Left lung (tissue), 10 donors: ENCODE results near the gene AGBL1. TPM values are rescaled to one million over a fixed set of nuclear protein-coding genes. Genes with fewer than 3 reads are reported as not detected.

Experiments
- ATAC-seq: fragments of 200-7000 bp; cut with Tn5 transposase; one replicate; pipeline ENCODE4 v1.9.1; 2020; ENCODE audit warnings: moderate library complexity
- DNase-seq, 4 donors: peaks; one replicate each; pipeline ENCODE4 v3.0.0-alpha.2; 2013 to 2020
- H3K27ac ChIP-seq, 2 donors: fragments of 200-600 bp; sonication (generic) in 1 of 2; one replicate each; pipeline versions ENCODE4 v1.5.0 to v1.8.0; 2020 to 2021
- H3K27me3 ChIP-seq, 2 donors: fragments of 200-600 bp; sonication (generic) in 1 of 2; one replicate each; pipeline versions ENCODE4 v1.5.0 to v1.8.0; 2020 to 2021
- H3K36me3 ChIP-seq, 2 donors: fragments of 200-600 bp; sonication (generic) in 1 of 2; one replicate each; pipeline versions ENCODE4 v1.5.0 to v1.8.0; 2020 to 2021
- H3K4me1 ChIP-seq, 2 donors: fragments of 200-600 bp; one replicate each; pipeline ENCODE4 v1.8.0; 2021
- H3K4me3 ChIP-seq, 2 donors: fragments of 200-600 bp; sonication (generic) in 1 of 2; one replicate each; pipeline versions ENCODE4 v1.5.0 to v1.8.0; 2020 to 2021; ENCODE audit warnings: mild to moderate bottlenecking in 1 of 2
- H3K9me3 ChIP-seq, 2 donors: fragments of 200-600 bp; sonication (generic) in 1 of 2; one replicate each; pipeline versions ENCODE4 v1.5.0 to v1.8.0; 2020 to 2021
- intact Hi-C, 2 donors: fragments of 100-400 bp; cut with DNase I; formaldehyde crosslinking; loops; one replicate each; pipeline versions ENCODE4 v1.11.2 to v1.14.2; 2022
- polyA plus RNA-seq, 6 donors: library from polyadenylated mRNA; unstranded; fragments of 120-200 nt; gene quantifications; one replicate each; pipeline ENCODE4 v1.2.1, GENCODE V29; 2013; ENCODE audit not compliant: insufficient read length in 6 of 6
- total RNA-seq, 2 donors: library from RNA; stranded (reverse); fragmentation: NEBNext Ultra II Directional; extraction: Animal tissue kit (Norgen Biotek cat#: 25700); gene quantifications; one replicate each; pipeline ENCODE4 v1.2.1, GENCODE V29; 2021
- TF ChIP-seq, protein P1 (sequence below), 2 donors: fragments of 200-600 bp; sonication (generic) in 1 of 2; IDR thresholded peaks; one replicate each; pipeline versions ENCODE4 v1.5.0 to v1.8.0; 2021; ENCODE audit warnings: antibody characterized with exemption in 2 of 2
- donor health status: DM: no; HTN: yes; CAD: no.
- donor health status: DM: no; HTN: no; CAD: no.

AGBL1 gene
- total and polyA plus RNA-seq, 8 donors, result 0.01 to 3.3 (median 0.11) TPM; not detected in 1

DNA sequence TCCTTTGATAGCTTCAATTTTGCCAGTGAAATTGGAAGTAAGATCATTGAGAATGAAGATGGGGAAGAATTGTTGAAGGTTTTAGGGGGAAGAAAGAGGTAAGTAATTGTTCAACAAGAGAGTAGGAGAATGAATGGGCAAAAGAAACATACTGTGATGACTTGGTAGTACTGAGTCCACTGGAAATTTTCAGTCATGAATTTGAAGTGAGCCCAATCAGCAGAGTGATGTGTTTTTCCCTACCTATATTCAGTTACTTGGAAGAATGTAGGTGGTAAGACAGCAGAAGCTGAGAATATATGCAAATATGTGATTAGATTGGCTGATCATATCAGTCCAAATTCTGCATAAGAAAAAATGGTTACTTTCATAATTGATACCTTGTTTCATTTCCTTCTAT, 569.6 kb downstream of the AGBL1 start:
- Histone ChIP-seq H3K4me1 (no peaks in the 10 kb centered on the region), H3K27me3 (no peaks in the 10 kb centered on the region), H3K4me3 (no peak overlapping the region), H3K27ac (no peak overlapping the region), H3K9me3 (no peaks in the 10 kb centered on the region), H3K36me3 (no peaks in the 10 kb centered on the region)
- TF ChIP-seq, protein P1, sequence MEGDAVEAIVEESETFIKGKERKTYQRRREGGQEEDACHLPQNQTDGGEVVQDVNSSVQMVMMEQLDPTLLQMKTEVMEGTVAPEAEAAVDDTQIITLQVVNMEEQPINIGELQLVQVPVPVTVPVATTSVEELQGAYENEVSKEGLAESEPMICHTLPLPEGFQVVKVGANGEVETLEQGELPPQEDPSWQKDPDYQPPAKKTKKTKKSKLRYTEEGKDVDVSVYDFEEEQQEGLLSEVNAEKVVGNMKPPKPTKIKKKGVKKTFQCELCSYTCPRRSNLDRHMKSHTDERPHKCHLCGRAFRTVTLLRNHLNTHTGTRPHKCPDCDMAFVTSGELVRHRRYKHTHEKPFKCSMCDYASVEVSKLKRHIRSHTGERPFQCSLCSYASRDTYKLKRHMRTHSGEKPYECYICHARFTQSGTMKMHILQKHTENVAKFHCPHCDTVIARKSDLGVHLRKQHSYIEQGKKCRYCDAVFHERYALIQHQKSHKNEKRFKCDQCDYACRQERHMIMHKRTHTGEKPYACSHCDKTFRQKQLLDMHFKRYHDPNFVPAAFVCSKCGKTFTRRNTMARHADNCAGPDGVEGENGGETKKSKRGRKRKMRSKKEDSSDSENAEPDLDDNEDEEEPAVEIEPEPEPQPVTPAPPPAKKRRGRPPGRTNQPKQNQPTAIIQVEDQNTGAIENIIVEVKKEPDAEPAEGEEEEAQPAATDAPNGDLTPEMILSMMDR (IDR thresholded peaks at IDR 0.05), result no peak
- DNase-seq (no peak), ATAC-seq (no peak)
- intact Hi-C loops, result no loop called here

DNA sequence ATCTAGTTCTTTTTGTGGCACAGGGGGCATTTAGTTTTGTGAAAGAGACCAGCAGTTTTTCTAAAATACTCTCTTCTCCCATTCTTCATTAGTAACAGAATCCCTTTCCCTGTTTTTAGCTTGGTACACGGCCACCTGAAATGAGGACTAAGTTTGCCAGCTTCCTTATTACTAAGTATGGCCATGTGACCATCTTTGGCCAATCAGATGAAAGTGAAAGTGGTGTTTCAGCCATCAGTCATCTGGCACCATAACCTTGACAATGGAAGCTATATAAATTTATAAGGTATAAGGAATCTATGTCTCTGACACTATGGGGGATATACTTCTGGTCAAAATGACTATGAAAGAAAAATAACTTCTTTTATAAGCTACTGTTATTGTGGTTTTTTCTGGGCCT, 570.4 kb downstream of the AGBL1 start:
- H3K4me3 ChIP-seq, result no peak overlapping the region
- no peaks in the 10 kb centered on the region for H3K4me1 ChIP-seq
- ATAC-seq (no peak), DNase-seq (no peak)
- H3K9me3 ChIP-seq, result no peaks in the 10 kb centered on the region
- TF ChIP-seq, protein P1 (IDR thresholded peaks at IDR 0.05), result no peak
- no peak overlapping the region for H3K27ac ChIP-seq
- intact Hi-C loops, result no loop called here
- H3K36me3 ChIP-seq, result no peaks in the 10 kb centered on the region
- H3K27me3 ChIP-seq, result no peaks in the 10 kb centered on the region

DNA sequence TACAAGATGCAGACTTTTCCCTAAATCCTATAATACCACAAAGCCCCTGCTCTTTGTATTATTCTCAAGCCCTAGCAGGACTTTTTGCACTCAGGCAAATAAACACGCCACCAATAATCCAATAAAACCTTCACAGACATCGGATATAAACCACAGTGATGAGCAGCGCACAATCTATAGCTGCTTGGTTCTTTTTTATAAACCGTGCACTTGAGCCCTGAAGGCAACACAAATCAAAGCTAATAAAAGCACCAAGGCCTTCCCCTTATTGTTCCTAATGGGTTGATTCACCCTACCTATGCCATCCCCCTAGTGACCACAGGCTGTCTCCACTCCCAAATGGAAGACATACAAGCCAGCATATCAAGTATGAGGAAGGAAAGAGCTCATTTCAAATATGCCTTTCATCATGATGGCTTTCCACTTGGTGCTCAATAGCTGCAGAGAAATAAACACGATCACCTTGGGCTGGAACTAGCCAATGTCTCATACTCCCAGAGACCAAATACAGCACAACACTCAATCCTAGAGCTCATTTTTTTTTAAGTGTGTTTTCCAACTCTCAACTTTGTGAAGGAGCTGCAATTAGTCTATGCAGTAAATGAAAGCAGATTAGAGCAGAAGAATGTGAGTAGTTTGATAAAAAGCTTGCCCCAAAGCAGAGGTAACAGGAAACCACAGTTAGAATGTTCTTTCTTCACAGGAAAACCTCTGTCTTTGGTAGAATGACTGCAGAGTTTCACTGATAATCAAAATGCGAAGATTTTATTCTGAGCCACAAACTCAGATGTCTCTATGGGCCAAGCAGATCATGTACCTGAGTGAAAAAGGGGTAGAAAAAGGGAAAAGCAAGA, 573.9 kb downstream of the AGBL1 start:
- no peak for ATAC-seq
- Histone ChIP-seq H3K27me3 (no peaks in the 10 kb centered on the region), H3K36me3 (no peaks in the 10 kb centered on the region), H3K9me3 (no peaks in the 10 kb centered on the region), H3K4me3 (no peak overlapping the region), H3K27ac (no peak overlapping the region), H3K4me1 (no peaks in the 10 kb centered on the region)
- intact Hi-C loops, result no loop called here
- TF ChIP-seq, protein P1 (IDR thresholded peaks at IDR 0.05), result no peak
- DNase-seq, result no peak

DNA sequence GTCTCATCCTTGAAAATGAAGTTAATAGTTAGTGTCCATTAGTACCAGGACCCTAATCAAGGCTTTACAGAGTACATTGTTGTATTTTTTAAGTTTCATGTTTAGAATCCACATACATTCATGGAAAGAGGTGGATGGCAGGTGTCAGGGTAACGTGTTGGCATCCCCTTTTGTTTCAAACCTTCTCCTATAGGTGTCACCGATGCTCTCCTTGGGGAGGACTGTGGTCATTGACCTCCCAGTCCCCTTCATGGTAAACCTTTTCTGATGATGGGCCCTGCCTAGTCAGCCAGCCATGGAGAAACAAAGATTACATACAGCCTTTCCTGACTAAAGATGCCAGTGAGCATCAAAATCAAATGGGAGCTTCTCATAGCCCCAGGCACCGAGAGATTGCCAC, 574.8 kb downstream of the AGBL1 start:
- H3K4me1 ChIP-seq, result no peaks in the 10 kb centered on the region
- TF ChIP-seq, protein P1 (IDR thresholded peaks at IDR 0.05), result no peak
- intact Hi-C loops, result no loop called here
- DNase-seq, result no peak
- no peak overlapping the region for H3K27ac ChIP-seq
- no peaks in the 10 kb centered on the region for H3K27me3 ChIP-seq
- H3K9me3 ChIP-seq, result no peaks in the 10 kb centered on the region
- no peak overlapping the region for H3K4me3 ChIP-seq
- no peaks in the 10 kb centered on the region for H3K36me3 ChIP-seq
- ATAC-seq, result no peak

DNA sequence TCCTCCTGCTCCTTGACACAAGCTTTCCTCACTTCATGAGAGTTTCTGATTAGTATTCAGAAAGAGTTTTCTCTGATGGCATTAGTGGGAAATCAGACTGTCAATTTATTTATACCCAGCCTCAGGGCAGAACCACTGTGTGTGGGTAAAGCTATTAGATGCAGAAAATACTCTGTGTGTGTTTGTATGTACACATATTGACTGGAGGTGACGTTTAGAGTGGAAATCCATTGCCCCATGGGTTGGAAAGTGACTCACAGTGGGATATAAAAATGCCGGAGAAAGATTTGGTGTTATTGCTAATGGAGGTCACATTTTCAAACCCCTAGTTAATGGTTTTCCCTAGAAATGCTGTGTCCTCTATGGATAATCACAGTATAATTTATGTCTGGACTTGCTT, 577.6 kb downstream of the AGBL1 start:
- no peaks in the 10 kb centered on the region for H3K9me3 ChIP-seq
- intact Hi-C loops, result no loop called here
- no peak overlapping the region for H3K27ac ChIP-seq
- H3K4me1 ChIP-seq, result no peaks in the 10 kb centered on the region
- no peaks in the 10 kb centered on the region for H3K36me3 ChIP-seq
- no peak for ATAC-seq
- no peak for DNase-seq
- no peak overlapping the region for H3K4me3 ChIP-seq
- H3K27me3 ChIP-seq, result no peaks in the 10 kb centered on the region
- TF ChIP-seq, protein P1 (IDR thresholded peaks at IDR 0.05), result no peak
